Trophoblast cell (in vitro differentiated cells and primary cell): ENCODE data around the gene SEMA5A.

Experiments used
- DNase-seq, 2 donors: peaks; one replicate each; pipeline ENCODE4 v3.0.0-alpha.2; 2016
- H2AFZ ChIP-seq: 2 replicates; pipeline ENCODE4 v1.6.1; 2013; ENCODE audit warnings: low read length, moderate library complexity, mild to moderate bottlenecking; ENCODE audit not compliant: insufficient read depth, poor library complexity
- H2AK5ac ChIP-seq: 2 replicates; pipeline ENCODE4 v1.6.1; 2013; ENCODE audit warnings: mild to moderate bottlenecking, low read length
- H2BK120ac ChIP-seq: 2 replicates; pipeline ENCODE4 v1.6.1; 2013; ENCODE audit warnings: low read length, mild to moderate bottlenecking, moderate library complexity; ENCODE audit not compliant: insufficient read depth, poor library complexity
- H2BK12ac ChIP-seq: 2 replicates; pipeline ENCODE4 v1.6.1; 2013; ENCODE audit warnings: mild to moderate bottlenecking, low read length, moderate library complexity
- H2BK5ac ChIP-seq: 2 replicates; pipeline ENCODE4 v1.6.1; 2013; ENCODE audit warnings: low read length, low read depth, moderate library complexity, mild to moderate bottlenecking; ENCODE audit not compliant: poor library complexity
- H3K14ac ChIP-seq: 2 replicates; pipeline ENCODE4 v1.6.1; 2013; ENCODE audit warnings: mild to moderate bottlenecking, low read length
- H3K18ac ChIP-seq: 2 replicates; pipeline ENCODE4 v1.6.1; 2013; ENCODE audit warnings: mild to moderate bottlenecking, low read length
- H3K23ac ChIP-seq: 2 replicates; pipeline ENCODE4 v1.6.1; 2013; ENCODE audit warnings: low read length
- H3K27ac ChIP-seq: 2 replicates; pipeline ENCODE4 v1.5.1; 2013; ENCODE audit warnings: low read depth, mild to moderate bottlenecking, inconsistent platforms, low read length, moderate library complexity
- H3K27me3 ChIP-seq: 2 replicates; pipeline ENCODE4 v1.6.1; 2013; ENCODE audit warnings: inconsistent platforms, mild to moderate bottlenecking, low read length, moderate library complexity; ENCODE audit not compliant: insufficient read depth
- H3K36me3 ChIP-seq, 2 experiments: 1 replicate in 1 of 2; 2 replicates in 1 of 2; pipeline ENCODE4 v1.6.1; 2013; ENCODE audit warnings: low read length in 2 of 2, mild to moderate bottlenecking in 2 of 2, moderate library complexity in 1 of 2; ENCODE audit not compliant: insufficient read depth in 2 of 2, control insufficient read depth in 1 of 2
- H3K4ac ChIP-seq: 2 replicates; pipeline ENCODE4 v1.6.1; 2013; ENCODE audit warnings: low read depth, mild to moderate bottlenecking, low read length, moderate library complexity
- H3K4me1 ChIP-seq, 2 experiments: 1 replicate in 1 of 2; 2 replicates in 1 of 2; pipeline ENCODE4 v1.6.1; 2013; ENCODE audit warnings: low read length in 2 of 2, mild to moderate bottlenecking in 2 of 2, moderate library complexity in 1 of 2; ENCODE audit not compliant: insufficient read depth in 2 of 2, control insufficient read depth in 1 of 2
- H3K4me2 ChIP-seq: 2 replicates; pipeline ENCODE4 v1.6.1; 2013; ENCODE audit warnings: inconsistent platforms, mild to moderate bottlenecking, low read length, moderate library complexity
- H3K4me3 ChIP-seq: 2 replicates; pipeline ENCODE4 v1.5.1; 2013; ENCODE audit warnings: mild to moderate bottlenecking, low read depth, low read length, inconsistent platforms
- H3K79me1 ChIP-seq: one replicate; pipeline ENCODE4 v1.6.1; 2013; ENCODE audit warnings: low read length
- H3K79me2 ChIP-seq: 2 replicates; pipeline ENCODE4 v1.6.1; 2013; ENCODE audit warnings: low read length, mild to moderate bottlenecking; ENCODE audit not compliant: control insufficient read depth, insufficient read depth, poor library complexity
- H3K9ac ChIP-seq: 2 replicates; pipeline ENCODE4 v1.6.1; 2013; ENCODE audit warnings: mild to moderate bottlenecking, low read length
- H3K9me3 ChIP-seq: 2 replicates; pipeline ENCODE4 v1.6.1; 2013; ENCODE audit warnings: low read depth, mild to moderate bottlenecking, control low read depth, inconsistent platforms, low read length; ENCODE audit not compliant: insufficient read depth
- H4K12ac ChIP-seq: 2 replicates; pipeline ENCODE4 v1.6.1; 2013; ENCODE audit warnings: low read depth, mild to moderate bottlenecking, low read length, moderate library complexity
- H4K8ac ChIP-seq: 2 replicates; pipeline ENCODE4 v1.6.1; 2013; ENCODE audit warnings: low read depth, mild to moderate bottlenecking, low read length, moderate library complexity
- H4K91ac ChIP-seq: one replicate; pipeline ENCODE4 v1.6.1; 2013; ENCODE audit warnings: low read depth, mild to moderate bottlenecking, low read length, moderate library complexity
- WGBS: extraction: QIAGEN DNeasy Blood & Tissue Kit; methylation state at CpG from one replicate; pipeline ENCODE4 v1.1.7; 2013; ENCODE audit warnings: missing lambda C conversion rate; ENCODE audit not compliant: insufficient read length, insufficient coverage; ENCODE audit errors: extremely low coverage; 5-methylcytosine and 5-hydroxymethylcytosine counted together

SEMA5A gene

DNA sequence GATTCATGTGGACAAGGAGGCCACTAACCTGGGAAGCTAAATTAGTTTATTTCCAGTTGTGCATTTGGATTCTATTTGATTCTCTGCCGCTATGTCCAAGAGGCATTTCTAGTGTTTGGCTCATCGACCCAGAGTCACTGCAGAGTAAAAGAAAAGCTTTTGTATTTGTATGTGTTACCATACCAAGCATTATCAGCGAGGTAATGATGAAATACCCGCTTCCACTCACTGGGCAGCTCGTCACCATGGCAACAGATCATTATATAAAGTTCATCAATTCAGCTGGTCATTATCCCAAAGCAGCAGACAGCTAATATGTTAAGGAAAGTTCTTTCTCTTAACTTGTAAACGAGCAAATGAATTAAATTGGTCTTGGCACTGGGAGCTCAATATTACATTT, 380.3 kb downstream of the SEMA5A start:
- Histone ChIP-seq H2BK120ac (no peak overlapping the region), H3K79me2 (no peaks in the 10 kb centered on the region), H2AFZ (no peak overlapping the region), H3K9me3 (no peaks in the 10 kb centered on the region), H4K8ac (no peak overlapping the region), H2AK5ac (no peak overlapping the region), H3K27me3 (no peaks in the 10 kb centered on the region), H3K23ac (no peak overlapping the region), H3K18ac (no peak overlapping the region), H3K9ac (no peak overlapping the region), H3K14ac (no peak overlapping the region), H2BK12ac (no peak overlapping the region), H3K4me3 (no peak overlapping the region), H3K4me1 (no peaks in the 10 kb centered on the region), H4K91ac (no peak overlapping the region), H3K4me2 (no peak overlapping the region), H2BK5ac (no peak overlapping the region), H4K12ac (no peak overlapping the region), H3K36me3 (peaks cover 2 to 19% of the 10 kb centered on the region in 2 experiments), H3K27ac (no peak overlapping the region), H3K4ac (no peak overlapping the region), H3K79me1 (no peaks in the 10 kb centered on the region)
- DNase-seq = peak in 1 of 2 donors; percentile 51
- no CpG with 5 or more reads among the region's 6 CpGs for WGBS

GRCh38 chr5:9160747-9161146, 385.1 kb downstream of the SEMA5A start:
- Histone ChIP-seq H3K14ac (no peak overlapping the region), H4K8ac (no peak overlapping the region), H2BK5ac (no peak overlapping the region), H3K9ac (no peak overlapping the region), H4K12ac (no peak overlapping the region), H2AFZ (no peak overlapping the region), H3K9me3 (no peaks in the 10 kb centered on the region), H4K91ac (no peak overlapping the region), H3K27me3 (no peaks in the 10 kb centered on the region), H3K4me2 (no peak overlapping the region), H3K4me1 (no peaks in the 10 kb centered on the region), H2AK5ac (no peak overlapping the region), H3K27ac (no peak overlapping the region), H2BK12ac (no peak overlapping the region), H3K79me2 (no peaks in the 10 kb centered on the region), H3K36me3 (peaks cover 4 to 11% of the 10 kb centered on the region in 2 experiments), H2BK120ac (no peak overlapping the region), H3K4me3 (no peak overlapping the region), H3K4ac (no peak overlapping the region), H3K79me1 (no peaks in the 10 kb centered on the region), H3K18ac (no peak overlapping the region), H3K23ac (no peak overlapping the region)
- DNase-seq = no peak
- no CpG with 5 or more reads among the region's 1 CpG for WGBS

GRCh38 chr5:9157811-9158210, 388.1 kb downstream of the SEMA5A start:
- Histone ChIP-seq H3K23ac (no peak overlapping the region), H2BK12ac (no peak overlapping the region), H2AFZ (no peak overlapping the region), H3K9me3 (no peaks in the 10 kb centered on the region), H2AK5ac (no peak overlapping the region), H2BK5ac (no peak overlapping the region), H4K91ac (no peak overlapping the region), H3K9ac (no peak overlapping the region), H3K4me2 (no peak overlapping the region), H3K18ac (no peak overlapping the region), H3K36me3 (peaks cover 17 to 18% of the 10 kb centered on the region in 2 experiments), H3K4ac (no peak overlapping the region), H4K12ac (no peak overlapping the region), H3K27ac (no peak overlapping the region), H3K27me3 (no peaks in the 10 kb centered on the region), H3K79me1 (no peaks in the 10 kb centered on the region), H4K8ac (no peak overlapping the region), H3K14ac (no peak overlapping the region), H3K4me3 (no peak overlapping the region), H2BK120ac (no peak overlapping the region), H3K4me1 (no peaks in the 10 kb centered on the region), H3K79me2 (no peaks in the 10 kb centered on the region)
- WGBS = no CpG with 5 or more reads among the region's 2 CpGs
- DNase-seq = no peak

- Histone ChIP-seq H3K9ac (no peak overlapping the region), H2BK12ac (no peak overlapping the region), H3K4me3 (no peak overlapping the region), H3K4ac (no peak overlapping the region), H3K18ac (no peak overlapping the region), H2AK5ac (no peak overlapping the region), H3K79me2 (no peaks in the 10 kb centered on the region), H2BK120ac (no peak overlapping the region), H4K91ac (no peak overlapping the region), H3K14ac (no peak overlapping the region), H4K8ac (no peak overlapping the region), H3K36me3 (peaks cover 17 to 20% of the 10 kb centered on the region in 2 experiments), H3K4me2 (no peak overlapping the region), H2BK5ac (no peak overlapping the region), H4K12ac (no peak overlapping the region), H3K23ac (no peak overlapping the region), H2AFZ (no peak overlapping the region), H3K27ac (no peak overlapping the region), H3K4me1 (no peaks in the 10 kb centered on the region), H3K9me3 (no peaks in the 10 kb centered on the region), H3K79me1 (no peaks in the 10 kb centered on the region), H3K27me3 (no peaks in the 10 kb centered on the region)
- WGBS = no CpG with 5 or more reads among the region's 5 CpGs
- DNase-seq = no peak
Observed at GRCh38 chr5:9157020-9157419, 388.9 kb downstream of the SEMA5A start.
